Measurements from ENCODE around the gene RAB11B.
"Not testable (repeated sequence)": the region's sequence is repeated elsewhere in the genome, so short reads cannot be mapped to it uniquely, and the experiment has no call there.

RAB11B gene

GRCh38 chr19:8426283-8426682 is 36.1 kb downstream of the RAB11B start:
- Histone ChIP-seq H3K36me3 (peaks cover 0 to 61% (median 0%) of the 10 kb centered on the region in 11 experiments; a peak in 6 of 22 replicates), H3K9ac (no peak overlapping the region), H4K20me1 (0 out of 22 replicates have a peak, but pooled peaks cover 0 to 9% (median 0%) of the 10 kb centered on the region in 11 experiments), H3K4me2 (no peak overlapping the region), H3K4me3 (no peak overlapping the region), H3K27me3 (no peaks in the 10 kb centered on the region), H3K4me1 (peaks cover 8 to 23% (median 15%) of the 10 kb centered on the region in 10 experiments; a peak in 19 of 20 replicates), H3K27ac (no peak overlapping the region), H3K9me3 (replicated peaks in 1 of 11) (no peaks in the 10 kb centered on the region)
- TF ChIP-seq Cebpa-rat (IDR thresholded peaks at IDR 0.05), result no peak

GRCh38 chr19:8429044-8429443 is 38.9 kb downstream of the RAB11B start:
- no peaks in the 10 kb centered on the region for H3K27me3 ChIP-seq
- H4K20me1 ChIP-seq, result 0 out of 22 replicates have a peak, but pooled peaks cover 0 to 2% (median 0%) of the 10 kb centered on the region in 11 experiments
- H3K36me3 ChIP-seq, result peaks cover 0 to 61% (median 0%) of the 10 kb centered on the region in 11 experiments; a peak in 6 of 22 replicates
- peaks cover 2 to 17% (median 3%) of the 10 kb centered on the region in 10 experiments; a peak in 17 of 20 replicates for H3K4me1 ChIP-seq
- H3K9ac ChIP-seq, result no peak overlapping the region
- no peak overlapping the region for H3K4me2 ChIP-seq
- H3K4me3 ChIP-seq, result no peak overlapping the region
- H3K9me3 ChIP-seq (replicated peaks in 1 of 11), result no peaks in the 10 kb centered on the region
- TF ChIP-seq Cebpa-rat (IDR thresholded peaks at IDR 0.05), result no peak
- H3K27ac ChIP-seq, result no peak overlapping the region

GRCh38 chr19:8429826-8430225 is 39.7 kb downstream of the RAB11B start:
- no peaks in the 10 kb centered on the region for H4K20me1 ChIP-seq
- H3K9me3 ChIP-seq (replicated peaks in 1 of 11), result no peaks in the 10 kb centered on the region
- H3K27ac ChIP-seq, result no peak overlapping the region
- peaks cover 0 to 17% (median 0%) of the 10 kb centered on the region in 10 experiments; a peak in 9 of 20 replicates for H3K4me1 ChIP-seq
- no peak for TF ChIP-seq Cebpa-rat (IDR thresholded peaks at IDR 0.05)
- no peak overlapping the region for H3K9ac ChIP-seq
- H3K27me3 ChIP-seq, result no peaks in the 10 kb centered on the region
- peaks cover 0 to 55% (median 0%) of the 10 kb centered on the region in 11 experiments; a peak in 6 of 22 replicates for H3K36me3 ChIP-seq
- no peak overlapping the region for H3K4me2 ChIP-seq
- H3K4me3 ChIP-seq, result no peak overlapping the region

GRCh38 chr19:8430650-8431049 is 40.5 kb downstream of the RAB11B start:
- Histone ChIP-seq H3K9ac (no peak overlapping the region), H3K4me3 (no peak overlapping the region), H3K9me3 (replicated peaks in 1 of 11) (no peaks in the 10 kb centered on the region), H3K36me3 (peaks cover 0 to 55% (median 0%) of the 10 kb centered on the region in 11 experiments; a peak in 6 of 22 replicates), H3K27ac (no peak overlapping the region), H3K4me1 (peaks cover 3 to 15% (median 4%) of the 10 kb centered on the region in 10 experiments; a peak in 19 of 20 replicates), H3K4me2 (no peak overlapping the region), H4K20me1 (no peaks in the 10 kb centered on the region), H3K27me3 (no peaks in the 10 kb centered on the region)
- no peak for TF ChIP-seq Cebpa-rat (IDR thresholded peaks at IDR 0.05)

GRCh38 chr19:8438236-8438635 is 48.1 kb downstream of the RAB11B start:
- Histone ChIP-seq H3K4me1 (peaks cover 10 to 19% (median 15%) of the 10 kb centered on the region in 10 experiments), H3K4me2 (no peak overlapping the region), H3K27ac (no peak overlapping the region), H3K9me3 (replicated peaks in 1 of 11) (no peaks in the 10 kb centered on the region), H3K9ac (no peak overlapping the region), H4K20me1 (no peaks in the 10 kb centered on the region), H3K27me3 (no peaks in the 10 kb centered on the region), H3K4me3 (no peak overlapping the region), H3K36me3 (peaks cover 0 to 29% (median 0%) of the 10 kb centered on the region in 11 experiments; a peak in 4 of 22 replicates)
- TF ChIP-seq Cebpa-rat (IDR thresholded peaks at IDR 0.05), result no peak

- Histone ChIP-seq H3K27ac (no peak overlapping the region), H3K9ac (no peak overlapping the region)
- no peak for TF ChIP-seq Cebpa-rat (IDR thresholded peaks at IDR 0.05)
These were observed 51.8 kb downstream of the RAB11B start for GRCh38 chr19:8441725-8442544.

GRCh38 chr19:8444140-8444676 is 54.0 kb downstream of the RAB11B start:
- Histone ChIP-seq H4K20me1 (peaks cover 40 to 43% (median 42%) of the 10 kb centered on the region in 11 experiments), H3K4me3 (peak overlapping the region; percentile 90 to 99 (median 96)), H3K9ac (peak overlapping the region; percentile 99 to 100 (median 99)), H3K27ac (peak overlapping the region; percentile 98 to 100 (median 99)), H3K4me1 (peaks cover 32 to 40% (median 38%) of the 10 kb centered on the region in 10 experiments), H3K4me2 (peak overlapping the region; percentile 65 to 85 (median 78)), H3K36me3 (peaks cover 15 to 36% (median 33%) of the 10 kb centered on the region in 11 experiments)
- H3K9me3 ChIP-seq (replicated peaks in 1 of 11); H3K27me3 ChIP-seq: not testable (repeated sequence)

More at GRCh38 chr19:8441725-8442544, 51.8 kb downstream of the RAB11B start:
- H3K4me1 ChIP-seq, result peaks cover 9 to 17% (median 15%) of the 10 kb centered on the region in 10 experiments
- peaks cover 7 to 32% (median 11%) of the 10 kb centered on the region in 11 experiments for H3K36me3 ChIP-seq
- H3K4me2 ChIP-seq, result no peak overlapping the region
- H3K4me3 ChIP-seq, result no peak overlapping the region
- H4K20me1 ChIP-seq, result peaks cover 17 to 21% (median 19%) of the 10 kb centered on the region in 11 experiments
- H3K27me3 ChIP-seq, result no peaks in the 10 kb centered on the region
- no peaks in the 10 kb centered on the region for H3K9me3 ChIP-seq (replicated peaks in 1 of 11)

GRCh38 chr19:8444677-8445487 is 54.7 kb downstream of the RAB11B start, which contains the start of gene HNRNPM:
HNRNPM (plus strand) TSS chr19:8444975; CDS start chr19:8444999, 24 bp downstream.
- peak within 1 kb of the TSS; percentile 79 to 99 (median 85) for H3K4me2 ChIP-seq
- H3K9ac ChIP-seq, result peak within 1 kb of the TSS; percentile 99 to 100 (median 99)
- peak within 1 kb of the TSS; percentile 90 to 99 (median 96) for H3K4me3 ChIP-seq
- peaks cover 37 to 43% (median 42%) of the 10 kb centered on the region in 10 experiments for H3K4me1 ChIP-seq
- peak within 1 kb of the TSS; percentile 98 to 100 (median 99) for H3K27ac ChIP-seq
- TF ChIP-seq Cebpa-rat (IDR thresholded peaks at IDR 0.05), result no peak
- no peaks in the 10 kb centered on the region for H3K9me3 ChIP-seq (replicated peaks in 1 of 11)
- peaks cover 45 to 50% (median 49%) of the 10 kb centered on the region in 11 experiments for H4K20me1 ChIP-seq
- peaks cover 12 to 42% (median 34%) of the 10 kb centered on the region in 11 experiments; a peak in 21 of 22 replicates for H3K36me3 ChIP-seq
- H3K27me3 ChIP-seq, result no peaks in the 10 kb centered on the region

Data from BLaER1 treated with 17β-estradiol and CSF1 and Interleukin-3, amounts not matched to agents 10 nM and 100 nM (cell line).